GM12878 (cell line): ENCODE measurements around the gene NUP93.

Experiments used
- RAD21 ChIP-seq: IDR thresholded peaks from 2 replicates; pipeline ENCODE4 v1.6.1; 2011; ENCODE audit warnings: mild to moderate bottlenecking, low read depth, low read length, moderate library complexity; ENCODE audit not compliant: insufficient read depth
- TF ChIP-seq, protein P1 (sequence below), 3 experiments: IDR thresholded peaks in 2 of 3; conservative IDR thresholded peaks in 1 of 3; 2 replicates each; pipeline ENCODE4 v1.5.1; 2011; ENCODE audit warnings: low read depth in 3 of 3, low read length in 3 of 3, mild to moderate bottlenecking in 3 of 3, control low read depth in 2 of 3, moderate library complexity in 2 of 3, inconsistent platforms in 1 of 3, mixed read lengths in 1 of 3; ENCODE audit not compliant: control insufficient read depth in 2 of 3, insufficient read depth in 1 of 3; ENCODE audit errors: extremely low read depth in 1 of 3

DNA sequence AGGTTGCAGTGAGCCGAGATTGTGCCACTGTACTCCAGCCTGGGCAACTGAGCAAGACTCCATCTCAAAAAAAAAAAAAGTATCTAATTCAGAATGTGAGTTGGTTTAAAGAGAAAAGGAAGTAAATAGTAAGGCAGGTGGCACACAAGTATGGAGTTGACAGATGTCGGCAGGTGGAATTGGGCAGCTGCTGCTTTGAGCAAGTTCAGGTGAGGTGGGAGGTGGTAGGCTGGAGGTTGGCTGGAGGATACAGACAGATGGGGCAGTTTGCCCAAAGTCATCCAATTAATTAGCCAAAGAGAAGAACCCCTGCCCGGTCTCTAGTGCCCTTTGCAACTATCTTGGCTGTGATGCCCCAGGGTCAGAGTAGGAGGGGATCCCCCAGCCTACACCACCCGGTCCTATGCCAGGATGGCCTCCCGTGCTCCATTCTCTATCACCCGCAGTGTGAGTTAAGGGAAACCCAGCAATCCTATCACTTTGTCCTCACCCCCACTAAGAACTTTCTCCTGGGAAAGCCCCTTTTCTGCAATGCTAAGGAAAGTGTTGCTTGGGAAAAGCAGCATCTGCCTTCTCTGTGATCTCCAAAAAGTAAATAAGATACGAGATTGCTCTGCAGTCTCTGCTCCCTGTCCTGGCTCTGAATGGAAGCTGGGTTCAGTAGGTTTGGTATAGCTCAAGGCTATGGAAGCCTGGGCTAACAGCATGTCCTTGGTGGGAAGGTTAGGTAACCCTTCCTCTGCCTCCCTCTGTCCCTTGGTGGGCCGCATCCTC lies 167.3 kb downstream of the NUP93 start:
- TF ChIP-seq, protein P1, sequence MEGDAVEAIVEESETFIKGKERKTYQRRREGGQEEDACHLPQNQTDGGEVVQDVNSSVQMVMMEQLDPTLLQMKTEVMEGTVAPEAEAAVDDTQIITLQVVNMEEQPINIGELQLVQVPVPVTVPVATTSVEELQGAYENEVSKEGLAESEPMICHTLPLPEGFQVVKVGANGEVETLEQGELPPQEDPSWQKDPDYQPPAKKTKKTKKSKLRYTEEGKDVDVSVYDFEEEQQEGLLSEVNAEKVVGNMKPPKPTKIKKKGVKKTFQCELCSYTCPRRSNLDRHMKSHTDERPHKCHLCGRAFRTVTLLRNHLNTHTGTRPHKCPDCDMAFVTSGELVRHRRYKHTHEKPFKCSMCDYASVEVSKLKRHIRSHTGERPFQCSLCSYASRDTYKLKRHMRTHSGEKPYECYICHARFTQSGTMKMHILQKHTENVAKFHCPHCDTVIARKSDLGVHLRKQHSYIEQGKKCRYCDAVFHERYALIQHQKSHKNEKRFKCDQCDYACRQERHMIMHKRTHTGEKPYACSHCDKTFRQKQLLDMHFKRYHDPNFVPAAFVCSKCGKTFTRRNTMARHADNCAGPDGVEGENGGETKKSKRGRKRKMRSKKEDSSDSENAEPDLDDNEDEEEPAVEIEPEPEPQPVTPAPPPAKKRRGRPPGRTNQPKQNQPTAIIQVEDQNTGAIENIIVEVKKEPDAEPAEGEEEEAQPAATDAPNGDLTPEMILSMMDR (IDR thresholded peaks at IDR 0.05 in 2 of 3, conservative IDR thresholded peaks at IDR 0.05 in 1 of 3; ENCODE audit: control insufficient read depth in 2 of 3, extremely low read depth in 1 of 3, insufficient read depth in 1 of 3, low read depth in 3 of 3, low read length in 3 of 3): no peak
- TF ChIP-seq RAD21: no peak
